Activated CD8-positive, alpha-beta memory T cell treated with anti-CD3 and anti-CD28 coated beads, Interleukin-2, amount 50 U/mL, for 48 hours (primary cell): ENCODE measurements around the gene HSD11B1L.

Experiments
- DNase-seq: peaks from one replicate; pipeline ENCODE4 v3.0.0-alpha.2; 2020

The HSD11B1L gene

GRCh38 chr19:5680437-5681368, at the start of gene HSD11B1L, which contains the start of gene MICOS13:
HSD11B1L (plus strand) TSS chr19:5681027; CDS start chr19:5684833, 3,806 bp downstream.
MICOS13 (minus strand) TSS chr19:5680516; CDS start chr19:5680486, 30 bp downstream.
- peak; percentile 99 for DNase-seq

- DNase-seq, result no peak
Observed at GRCh38 chr19:5631567-5632240, 49.1 kb upstream of the HSD11B1L start.

- DNase-seq, result no peak
Observed at GRCh38 chr19:5632241-5632612, 48.6 kb upstream of the HSD11B1L start.

- no peak for DNase-seq
Observed at GRCh38 chr19:5632657-5633056, 48.2 kb upstream of the HSD11B1L start.

- DNase-seq, result no peak
Observed at GRCh38 chr19:5635427-5635826, 45.4 kb upstream of the HSD11B1L start.

- no peak for DNase-seq
Observed at GRCh38 chr19:5637971-5638370, 42.9 kb upstream of the HSD11B1L start.

- no peak for DNase-seq
Observed at GRCh38 chr19:5641171-5641570, 39.7 kb upstream of the HSD11B1L start.

GRCh38 chr19:5642204-5642603, 38.6 kb upstream of the HSD11B1L start:
- DNase-seq, result no peak

- DNase-seq, result no peak
Observed at GRCh38 chr19:5643060-5643459, 37.8 kb upstream of the HSD11B1L start.

GRCh38 chr19:5644037-5644436, 36.8 kb upstream of the HSD11B1L start:
- DNase-seq, result no peak

- DNase-seq, result no peak
Observed at GRCh38 chr19:5645409-5645808, 35.4 kb upstream of the HSD11B1L start.

GRCh38 chr19:5646703-5647102, 34.1 kb upstream of the HSD11B1L start:
- no peak for DNase-seq

- no peak for DNase-seq
Observed at GRCh38 chr19:5648464-5648863, 32.4 kb upstream of the HSD11B1L start.

- DNase-seq, result no peak
Observed at GRCh38 chr19:5651361-5651760, 29.5 kb upstream of the HSD11B1L start.

GRCh38 chr19:5652261-5652660, 28.6 kb upstream of the HSD11B1L start:
- DNase-seq, result no peak

- no peak for DNase-seq
Observed at GRCh38 chr19:5654931-5655330, 25.9 kb upstream of the HSD11B1L start.

GRCh38 chr19:5655412-5655811, 25.4 kb upstream of the HSD11B1L start:
- no peak for DNase-seq

- no peak for DNase-seq
Observed at GRCh38 chr19:5661483-5661882, 19.3 kb upstream of the HSD11B1L start.

- no peak for DNase-seq
Observed at GRCh38 chr19:5663904-5664303, 16.9 kb upstream of the HSD11B1L start.

- DNase-seq, result no peak
Observed at GRCh38 chr19:5664515-5664914, 16.3 kb upstream of the HSD11B1L start.

- no peak for DNase-seq
Observed at GRCh38 chr19:5665781-5666513, 14.9 kb upstream of the HSD11B1L start.

GRCh38 chr19:5666921-5667610, 13.8 kb upstream of the HSD11B1L start:
- no peak for DNase-seq
